Calu3 (cell line): ENCODE results near the gene DMRT1. TPM values are rescaled to one million over a fixed set of nuclear protein-coding genes. Genes with fewer than 3 reads are reported as not detected.
"Not testable (repeated sequence)": the region's sequence is repeated elsewhere in the genome, so short reads cannot be mapped to it uniquely, and the experiment has no call there.

Source experiments
- BruUV-seq: library from RNA; stranded (reverse); fragments of 400-500 nt; replicated peaks from 2 replicates; lab custom pipeline; 2021; lab: Mats Ljungman, UMichigan
- CTCF ChIA-PET: fragments of 300-600 bp; sonication (Branson Sonifier 250); formaldehyde crosslinking; loops from one replicate; lab custom pipeline; 2022; ENCODE audit warnings: antibody characterized with exemption; lab: Charles Lee
- DNase-seq: peaks from one replicate; pipeline ENCODE4 v3.0.0; 2022
- H3K27ac Mint-ChIP-seq: one replicate; pipeline ENCODE4 v1.8.0; 2022; ENCODE audit warnings: mixed read lengths; ENCODE audit not compliant: unreplicated experiment
- H3K27me3 Mint-ChIP-seq: one replicate; pipeline ENCODE4 v1.8.0; 2022; ENCODE audit warnings: mixed read lengths; ENCODE audit not compliant: unreplicated experiment
- H3K36me3 Mint-ChIP-seq: one replicate; pipeline ENCODE4 v1.8.0; 2022; ENCODE audit warnings: mild to moderate bottlenecking, moderate library complexity, mixed read lengths; ENCODE audit not compliant: insufficient read depth, unreplicated experiment
- H3K4me1 Mint-ChIP-seq: one replicate; pipeline ENCODE4 v1.8.0; 2022; ENCODE audit warnings: mild to moderate bottlenecking, low read depth, mixed read lengths; ENCODE audit not compliant: unreplicated experiment
- H3K4me3 Mint-ChIP-seq: one replicate; pipeline ENCODE4 v1.8.0; 2022; ENCODE audit warnings: mild to moderate bottlenecking, low read depth, moderate library complexity, mixed read lengths; ENCODE audit not compliant: unreplicated experiment
- H3K9me3 Mint-ChIP-seq: one replicate; pipeline ENCODE4 v1.8.0; 2022; ENCODE audit warnings: low read depth, mixed read lengths; ENCODE audit not compliant: unreplicated experiment
- intact Hi-C: fragments of 100-400 bp; cut with micrococcal nuclease; formaldehyde crosslinking; loops from one replicate; pipeline ENCODE4 v1.10.0; 2022; ENCODE audit not compliant: unreplicated experiment
- total RNA-seq: library from RNA; stranded (reverse); gene quantifications from 2 replicates; pipeline ENCODE4 v1.2.3, GENCODE V29; 2022
- TF ChIP-seq, protein P1 (sequence below): fragments of 200-600 bp; IDR thresholded peaks from one replicate; pipeline ENCODE4 v1.8.0; 2022; ENCODE audit warnings: antibody characterized with exemption; ENCODE audit not compliant: unreplicated experiment

DMRT1 gene
- total RNA-seq, 1 experiment from 2014 or later = not detected

GRCh38 chr9:860706-861105 is 19.2 kb downstream of the DMRT1 start:
- no peak for DNase-seq
- Mint-ChIP-seq H3K36me3 (no peaks in the 10 kb centered on the region), H3K4me1 (no peaks in the 10 kb centered on the region), H3K4me3 (no peak overlapping the region), H3K9me3 (no peaks in the 10 kb centered on the region), H3K27ac (no peak overlapping the region), H3K27me3 (no peaks in the 10 kb centered on the region)
- TF ChIP-seq, protein P1, sequence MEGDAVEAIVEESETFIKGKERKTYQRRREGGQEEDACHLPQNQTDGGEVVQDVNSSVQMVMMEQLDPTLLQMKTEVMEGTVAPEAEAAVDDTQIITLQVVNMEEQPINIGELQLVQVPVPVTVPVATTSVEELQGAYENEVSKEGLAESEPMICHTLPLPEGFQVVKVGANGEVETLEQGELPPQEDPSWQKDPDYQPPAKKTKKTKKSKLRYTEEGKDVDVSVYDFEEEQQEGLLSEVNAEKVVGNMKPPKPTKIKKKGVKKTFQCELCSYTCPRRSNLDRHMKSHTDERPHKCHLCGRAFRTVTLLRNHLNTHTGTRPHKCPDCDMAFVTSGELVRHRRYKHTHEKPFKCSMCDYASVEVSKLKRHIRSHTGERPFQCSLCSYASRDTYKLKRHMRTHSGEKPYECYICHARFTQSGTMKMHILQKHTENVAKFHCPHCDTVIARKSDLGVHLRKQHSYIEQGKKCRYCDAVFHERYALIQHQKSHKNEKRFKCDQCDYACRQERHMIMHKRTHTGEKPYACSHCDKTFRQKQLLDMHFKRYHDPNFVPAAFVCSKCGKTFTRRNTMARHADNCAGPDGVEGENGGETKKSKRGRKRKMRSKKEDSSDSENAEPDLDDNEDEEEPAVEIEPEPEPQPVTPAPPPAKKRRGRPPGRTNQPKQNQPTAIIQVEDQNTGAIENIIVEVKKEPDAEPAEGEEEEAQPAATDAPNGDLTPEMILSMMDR = no peak
- BruUV-seq = no TSS peak
- intact Hi-C loops = no loop called here
- CTCF ChIA-PET = no interaction called here

DNA sequence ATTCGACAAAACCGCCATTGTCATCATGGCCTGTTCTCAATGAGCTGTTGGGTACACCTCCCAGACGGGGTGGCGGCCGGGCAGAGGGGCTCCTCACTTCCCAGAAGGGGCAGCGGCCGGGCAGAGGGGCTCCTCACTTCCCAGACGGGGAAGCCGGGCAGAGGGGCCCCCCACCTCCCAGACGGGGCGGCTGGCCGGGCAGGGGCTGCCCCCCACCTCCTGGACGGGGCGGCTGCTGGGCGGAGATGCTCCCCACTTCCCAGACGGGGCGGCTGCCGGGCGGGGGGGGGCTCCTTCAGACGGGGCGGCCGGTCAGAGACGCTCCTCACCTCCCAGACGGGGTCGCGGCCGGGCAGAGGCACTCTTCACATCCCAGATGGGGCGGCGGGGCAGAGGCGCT is 20.0 kb downstream of the DMRT1 start:
- H3K36me3 Mint-ChIP-seq, DNase-seq, BruUV-seq, H3K4me3 Mint-ChIP-seq, H3K4me1 Mint-ChIP-seq, intact Hi-C loops, CTCF ChIA-PET, H3K27me3 Mint-ChIP-seq, H3K27ac Mint-ChIP-seq, H3K9me3 Mint-ChIP-seq: not testable (repeated sequence)

GRCh38 chr9:875119-875962 is 33.8 kb downstream of the DMRT1 start:
- Mint-ChIP-seq H3K27me3 (peaks cover 11% of the 10 kb centered on the region), H3K4me1 (no peaks in the 10 kb centered on the region), H3K9me3 (no peaks in the 10 kb centered on the region), H3K27ac (no peak overlapping the region), H3K4me3 (no peak overlapping the region), H3K36me3 (no peaks in the 10 kb centered on the region)
- BruUV-seq = no TSS peak
- CTCF ChIA-PET = no interaction called here
- intact Hi-C loops = no loop called here
- TF ChIP-seq, protein P1 = no peak
- no peak for DNase-seq

GRCh38 chr9:876425-876824 is 34.9 kb downstream of the DMRT1 start:
- Mint-ChIP-seq H3K4me3 (no peak overlapping the region), H3K4me1 (no peaks in the 10 kb centered on the region), H3K27ac (no peak overlapping the region), H3K36me3 (no peaks in the 10 kb centered on the region), H3K9me3 (no peaks in the 10 kb centered on the region), H3K27me3 (peaks cover 11% of the 10 kb centered on the region)
- CTCF ChIA-PET = interaction anchor here (0.6 kb wide), 1 partner anchor 502 kb away, joined by 3 read pairs; no protein-coding TSS in a partner anchor
- no TSS peak for BruUV-seq
- no peak for DNase-seq
- TF ChIP-seq, protein P1 = no peak
- intact Hi-C loops = no loop called here

DNA sequence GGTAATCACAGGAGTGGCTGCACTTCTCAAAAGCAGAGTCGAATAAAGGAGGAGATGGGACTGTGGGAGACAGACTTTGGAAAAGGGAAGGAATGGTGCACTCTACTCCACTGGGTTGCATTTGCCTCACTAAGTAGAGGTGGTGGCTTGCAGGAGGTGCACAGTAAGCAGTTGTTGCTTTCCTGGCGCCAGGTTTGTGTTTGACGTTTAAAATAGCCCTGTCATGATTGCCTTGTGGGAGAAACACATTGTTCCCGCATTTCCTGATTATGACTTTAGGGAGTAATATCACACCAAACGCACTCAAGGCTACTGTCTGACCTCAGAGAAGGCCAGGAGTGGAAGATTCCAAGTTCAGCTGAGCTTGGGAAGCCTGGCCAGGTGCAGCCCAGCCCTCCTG is 36.7 kb downstream of the DMRT1 start:
- H3K27ac Mint-ChIP-seq = no peak overlapping the region
- no peak overlapping the region for H3K4me3 Mint-ChIP-seq
- CTCF ChIA-PET = interaction anchor here (0.7 kb wide), 1 partner anchor 40 kb away, joined by 5 read pairs; no protein-coding TSS in a partner anchor
- no peak for DNase-seq
- TF ChIP-seq, protein P1 = no peak
- no peaks in the 10 kb centered on the region for H3K9me3 Mint-ChIP-seq
- no TSS peak for BruUV-seq
- H3K4me1 Mint-ChIP-seq = no peaks in the 10 kb centered on the region
- no peaks in the 10 kb centered on the region for H3K36me3 Mint-ChIP-seq
- intact Hi-C loops = no loop called here
- H3K27me3 Mint-ChIP-seq = peaks cover 28% of the 10 kb centered on the region
